WTC11 (cell line): ENCODE measurements around the gene TMEM255A. TPM values are rescaled to one million over a fixed set of nuclear protein-coding genes. Genes with fewer than 3 reads are reported as not detected.

Source experiments
- ATAC-seq: fragments of 200-7000 bp; cut with Tn5 transposase; 2 replicates; pipeline ENCODE4 v1.10.0; 2021; ENCODE audit warnings: mild to moderate bottlenecking, moderate library complexity
- CTCF ChIA-PET: fragments of 300-600 bp; sonication (Branson Sonifier 250); formaldehyde crosslinking; loops from one replicate; lab custom pipeline; 2021; ENCODE audit warnings: antibody characterized with exemption; lab: Charles Lee
- POLR2A ChIA-PET: fragments of 350-600 bp; sonication (Branson Sonifier 250); formaldehyde crosslinking; loops from one replicate; lab custom pipeline; 2021; ENCODE audit warnings: antibody characterized with exemption; lab: Charles Lee
- DNase-seq: peaks from one replicate; pipeline ENCODE4 v3.0.0; 2021; ENCODE audit warnings: low spot score
- H3K27ac Mint-ChIP-seq: 2 replicates; pipeline ENCODE4 v1.8.0; 2021; ENCODE audit warnings: mixed read lengths
- H3K27me3 Mint-ChIP-seq: 2 replicates; pipeline ENCODE4 v1.8.0; 2021; ENCODE audit warnings: low read depth, mild to moderate bottlenecking, moderate library complexity, mixed read lengths
- H3K36me3 Mint-ChIP-seq: 2 replicates; pipeline ENCODE4 v1.8.0; 2021; ENCODE audit warnings: mixed read lengths
- H3K4me1 Mint-ChIP-seq: 2 replicates; pipeline ENCODE4 v1.8.0; 2022; ENCODE audit warnings: mixed read lengths
- H3K4me3 Mint-ChIP-seq: 2 replicates; pipeline ENCODE4 v1.8.0; 2021; ENCODE audit warnings: mild to moderate bottlenecking, moderate library complexity, mixed read lengths
- H3K9me3 Mint-ChIP-seq: 2 replicates; pipeline ENCODE4 v1.8.0; 2021; ENCODE audit warnings: mixed read lengths
- ATF1 ChIP-seq: sonication (generic); formaldehyde crosslinking; IDR thresholded peaks from 2 replicates; pipeline ENCODE4 v1.8.1; 2023; ENCODE audit warnings: mild to moderate bottlenecking, moderate library complexity, missing genetic modification reagents
- ATF2 ChIP-seq: sonication (generic); formaldehyde crosslinking; IDR thresholded peaks from 2 replicates; pipeline ENCODE4 v1.8.1; 2022; ENCODE audit warnings: low read depth, missing genetic modification reagents, borderline replicate concordance
- ATF3 ChIP-seq: sonication (generic); formaldehyde crosslinking; conservative IDR thresholded peaks from 2 replicates; pipeline ENCODE4 v1.8.1; 2022; ENCODE audit warnings: mild to moderate bottlenecking, missing genetic modification reagents
- ESRRA ChIP-seq: sonication (generic); formaldehyde crosslinking; IDR thresholded peaks from 2 replicates; pipeline ENCODE4 v1.8.1; 2022; ENCODE audit warnings: mild to moderate bottlenecking, missing genetic modification reagents, borderline replicate concordance
- FOXJ3 ChIP-seq: sonication (generic); formaldehyde crosslinking; IDR thresholded peaks from 2 replicates; pipeline ENCODE4 v1.9.0; 2021; ENCODE audit warnings: missing genetic modification reagents, mild to moderate bottlenecking, borderline replicate concordance
- FOXP4 ChIP-seq: sonication (generic); formaldehyde crosslinking; IDR thresholded peaks from 2 replicates; pipeline ENCODE4 v1.8.0; 2022; ENCODE audit warnings: mild to moderate bottlenecking, missing genetic modification reagents
- GABPB1 ChIP-seq: sonication (generic); formaldehyde crosslinking; IDR thresholded peaks from 2 replicates; pipeline ENCODE4 v1.8.1; 2023; ENCODE audit warnings: mild to moderate bottlenecking, missing genetic modification reagents
- HMGA2 ChIP-seq: fragments of 250-450 bp; sonication (Bioruptor Pico); IDR thresholded peaks from 2 replicates; pipeline ENCODE4 v1.4.0; 2021; ENCODE audit warnings: mild to moderate bottlenecking, moderate library complexity
- MLX ChIP-seq: sonication (generic); formaldehyde crosslinking; IDR thresholded peaks from 2 replicates; pipeline ENCODE4 v1.8.1; 2023; ENCODE audit warnings: mild to moderate bottlenecking, missing genetic modification reagents, moderate library complexity
- OVOL2 ChIP-seq: fragments of 250-450 bp; sonication (Bioruptor Pico); IDR thresholded peaks from 2 replicates; pipeline ENCODE4 v1.9.0; 2021; ENCODE audit warnings: mild to moderate bottlenecking, borderline replicate concordance
- SOX15 ChIP-seq: fragments of 250-450 bp; sonication (Bioruptor Pico); IDR thresholded peaks from 2 replicates; pipeline ENCODE4 v1.9.0; 2021; ENCODE audit warnings: mild to moderate bottlenecking
- STAT6 ChIP-seq: sonication (generic); formaldehyde crosslinking; conservative IDR thresholded peaks from 2 replicates; pipeline ENCODE4 v1.8.1; 2023; ENCODE audit warnings: mild to moderate bottlenecking, low read depth, missing genetic modification reagents, moderate library complexity
- TEAD4 ChIP-seq: sonication (generic); formaldehyde crosslinking; IDR thresholded peaks from 2 replicates; pipeline ENCODE4 v1.8.0; 2022; ENCODE audit warnings: mild to moderate bottlenecking, missing genetic modification reagents
- USF2 ChIP-seq: sonication (generic); formaldehyde crosslinking; IDR thresholded peaks from 2 replicates; pipeline ENCODE4 v1.8.1; 2023; ENCODE audit warnings: mild to moderate bottlenecking, missing genetic modification reagents, moderate library complexity
- ZNF138 ChIP-seq: sonication (generic); formaldehyde crosslinking; conservative IDR thresholded peaks from 2 replicates; pipeline ENCODE4 v1.8.1; 2022; ENCODE audit warnings: mild to moderate bottlenecking, moderate library complexity, missing genetic modification reagents
- ZNF263 ChIP-seq: sonication (generic); formaldehyde crosslinking; IDR thresholded peaks from 2 replicates; pipeline ENCODE4 v1.8.1; 2022; ENCODE audit warnings: low read depth, mild to moderate bottlenecking, moderate library complexity, missing genetic modification reagents
- ZNF396 ChIP-seq: fragments of 250-450 bp; sonication (Bioruptor Pico); IDR thresholded peaks from 2 replicates; pipeline ENCODE4 v1.8.0; 2021; ENCODE audit warnings: mild to moderate bottlenecking, moderate library complexity, borderline replicate concordance
- ZNF532 ChIP-seq: fragments of 250-450 bp; sonication (Bioruptor Pico); IDR thresholded peaks from 2 replicates; pipeline ENCODE4 v1.9.0; 2021; ENCODE audit warnings: mild to moderate bottlenecking, borderline replicate concordance
- ZNF671 ChIP-seq: fragments of 250-450 bp; sonication (Bioruptor Pico); IDR thresholded peaks from 2 replicates; pipeline ENCODE4 v1.8.0; 2021; ENCODE audit warnings: mild to moderate bottlenecking
- total RNA-seq: library from RNA; stranded (reverse); gene quantifications from 3 replicates; pipeline ENCODE4 v1.2.3, GENCODE V29; 2021

TMEM255A gene
- total RNA-seq, 1 experiment from 2014 or later: 0.61 TPM

GRCh38 chrX:120332394-120332793 lies 21.1 kb upstream of the TMEM255A start:
- H3K27me3 Mint-ChIP-seq: no peaks in the 10 kb centered on the region; the same call in 1 of the 2 replicates
- no peak for DNase-seq
- H3K36me3 Mint-ChIP-seq: peaks cover 15% of the 10 kb centered on the region; the same call in 1 of the 2 replicates
- peak overlapping the region; percentile 9; the same call in 1 of the 2 replicates for H3K4me3 Mint-ChIP-seq
- no peak overlapping the region for H3K27ac Mint-ChIP-seq
- ATAC-seq: peak; percentile 66
- ChIA-PET POLR2A (no interaction called here), CTCF (interaction anchor here (1.0 to 1.5 kb wide), 3 partner anchors 13 to 119 kb away, joined by 3 to 6 read pairs (median 3); no protein-coding TSS in a partner anchor)
- TF ChIP-seq SOX15 (CRISPR knock-in tag) (no peak), ZNF263 (CRISPR knock-in tag) (no peak), HMGA2 (no peak), ATF2 (CRISPR knock-in tag) (no peak), ATF1 (CRISPR knock-in tag) (no peak), ZNF532 (CRISPR knock-in tag) (no peak), FOXP4 (CRISPR knock-in tag) (no peak), ESRRA (no peak), USF2 (CRISPR knock-in tag) (no peak), OVOL2 (CRISPR knock-in tag) (no peak), ZNF396 (CRISPR knock-in tag) (no peak), MLX (CRISPR knock-in tag) (no peak), TEAD4 (CRISPR knock-in tag) (no peak), STAT6 (CRISPR knock-in tag) (no peak), GABPB1 (CRISPR knock-in tag) (no peak), FOXJ3 (CRISPR knock-in tag) (no peak), ZNF138 (no peak), ATF3 (CRISPR knock-in tag) (no peak), ZNF671 (CRISPR knock-in tag) (no peak)
- H3K4me1 Mint-ChIP-seq: peaks cover 30% of the 10 kb centered on the region
- peaks cover 21% of the 10 kb centered on the region for H3K9me3 Mint-ChIP-seq
